GM12892 (cell line): ENCODE results near the gene SP3.

Experiments
- POLR2AphosphoS5 ChIP-seq: IDR thresholded peaks from 2 replicates; pipeline ENCODE4 v1.6.1; 2011; ENCODE audit warnings: low read depth, low read length, control low read depth
- TAF1 ChIP-seq: IDR thresholded peaks from 2 replicates; pipeline ENCODE4 v1.6.1; 2011; ENCODE audit warnings: low read depth, mild to moderate bottlenecking, control low read depth, low read length, borderline replicate concordance

- peak; percentile 73 for TF ChIP-seq POLR2AphosphoS5
- TF ChIP-seq TAF1 = peak; percentile 60; the same call in 1 of the 2 replicates
These were observed 1.2 kb downstream of the SP3 start for GRCh38 chr2:173963817-173964564.
